GM19372 (cell line): Measurements from ENCODE around the gene POU2AF1.

ENCODE experiments used
- ATAC-seq: cut with Tn5 transposase; IDR thresholded peaks from one replicate; pipeline ENCODE4 v1.9.1; 2021; ENCODE audit warnings: mild to moderate bottlenecking, low read depth, moderate library complexity; ENCODE audit not compliant: unreplicated experiment

Gene POU2AF1

GRCh38 chr11:111388842-111389241, 9.8 kb upstream of the POU2AF1 start:
- no peak for ATAC-seq

- ATAC-seq, result no peak
Observed at GRCh38 chr11:111388420-111388819, 9.3 kb upstream of the POU2AF1 start.

DNA sequence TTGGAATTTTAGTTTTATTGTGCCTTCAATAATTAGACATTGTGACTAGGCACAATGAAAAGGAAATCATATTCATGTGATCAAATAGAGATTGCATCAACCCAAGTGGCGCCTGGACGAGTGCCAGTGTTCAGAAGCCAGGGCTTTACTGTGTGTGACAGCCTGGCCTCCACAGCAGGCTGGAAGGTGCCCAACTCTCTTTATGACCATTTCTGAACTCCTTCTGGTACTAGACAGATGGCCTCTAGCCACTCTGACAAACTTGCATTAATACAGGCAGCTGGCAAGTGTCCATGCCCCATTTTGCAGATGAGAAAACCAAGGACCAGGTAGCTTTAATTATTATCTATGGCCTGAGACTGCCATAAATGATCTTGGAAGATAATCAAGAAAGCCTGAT, 8.3 kb upstream of the POU2AF1 start:
- no peak for ATAC-seq

DNA sequence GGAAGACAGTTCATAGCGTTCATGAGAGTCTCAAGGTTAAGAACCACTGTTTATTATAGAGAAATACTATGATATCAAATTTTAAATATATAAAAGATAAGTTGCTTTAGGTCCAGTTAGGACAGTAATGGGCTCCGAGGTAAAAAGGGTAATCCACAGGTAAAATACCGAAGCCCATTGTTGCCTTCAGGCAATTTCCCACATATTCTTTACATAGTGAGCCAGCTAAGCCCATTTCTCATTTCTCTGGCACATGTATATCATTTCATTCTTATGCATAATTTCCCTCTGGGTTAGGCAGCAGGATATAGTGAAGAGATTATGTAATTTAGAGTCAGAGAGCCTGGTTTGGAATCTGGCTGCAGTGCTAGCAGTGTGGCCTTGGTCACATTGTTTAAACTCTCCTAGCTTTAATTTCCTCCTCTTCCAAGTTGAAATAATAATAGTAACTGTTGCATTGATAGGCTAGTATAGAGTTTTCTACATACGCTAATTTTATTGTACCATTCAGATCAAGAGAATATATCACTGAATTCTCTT, 7.6 kb upstream of the POU2AF1 start:
- ATAC-seq, result no peak

GRCh38 chr11:111384494-111384893, 5.4 kb upstream of the POU2AF1 start:
- no peak for ATAC-seq

DNA sequence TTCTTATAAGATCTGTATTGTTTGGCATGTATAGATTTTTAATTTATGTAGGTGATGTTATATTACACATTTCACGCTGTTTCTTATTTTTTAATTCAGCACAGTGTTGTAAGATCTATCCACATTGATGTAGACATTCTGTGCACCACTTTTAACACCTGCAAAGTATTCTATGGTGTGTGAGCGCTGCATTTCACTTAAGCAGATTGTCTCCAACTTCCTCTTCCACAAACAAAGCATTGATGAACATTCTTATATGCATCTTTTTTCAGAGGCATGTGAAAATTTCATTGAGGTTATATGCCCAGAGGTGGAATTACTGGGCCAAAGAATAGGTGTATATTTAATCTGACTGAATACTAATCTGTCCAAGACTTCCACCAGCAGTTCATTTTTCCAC, 3.4 kb upstream of the POU2AF1 start:
- ATAC-seq, result no peak

GRCh38 chr11:111379602-111380136, 594 bp upstream of the POU2AF1 start:
- peak; percentile 44 for ATAC-seq

DNA sequence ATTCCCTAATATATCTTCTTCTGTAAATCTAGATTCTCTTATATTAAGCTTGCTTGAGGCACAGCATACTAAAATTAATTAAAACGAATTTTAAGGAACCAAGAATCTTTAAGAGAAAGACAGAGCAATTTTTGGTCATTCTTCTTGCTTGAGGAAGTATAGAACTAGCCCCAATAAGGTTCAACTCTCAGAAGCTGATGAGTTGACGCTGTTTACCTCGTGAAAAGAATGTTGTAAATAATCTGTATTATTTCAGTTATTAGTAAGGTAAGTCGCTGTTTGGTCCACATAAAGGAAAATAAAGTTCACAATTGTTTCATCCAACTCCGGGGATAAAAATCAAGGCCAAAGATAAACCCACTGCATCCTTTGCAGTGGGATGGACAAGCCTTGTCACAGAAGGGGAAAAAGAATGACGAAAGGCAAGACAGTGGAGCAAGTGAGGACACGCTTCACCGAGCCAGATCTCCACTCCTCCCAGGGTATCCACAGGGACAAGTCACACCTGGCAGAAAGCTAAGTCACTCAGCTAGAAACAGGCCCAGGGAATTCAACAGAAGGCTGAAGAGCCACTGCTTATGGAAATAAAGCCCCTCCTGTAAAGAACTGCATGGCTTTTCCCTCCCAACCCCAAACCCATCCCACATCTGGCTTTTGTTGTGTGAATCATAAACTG, 752 bp downstream of the POU2AF1 start:
- no peak for ATAC-seq

GRCh38 chr11:111376181-111376871, 2.7 kb downstream of the POU2AF1 start:
- ATAC-seq, result no peak

- ATAC-seq, result no peak
Observed at GRCh38 chr11:111373590-111373989, 5.5 kb downstream of the POU2AF1 start.

- ATAC-seq, result no peak
Observed at GRCh38 chr11:111372538-111372937, 6.5 kb downstream of the POU2AF1 start.

DNA sequence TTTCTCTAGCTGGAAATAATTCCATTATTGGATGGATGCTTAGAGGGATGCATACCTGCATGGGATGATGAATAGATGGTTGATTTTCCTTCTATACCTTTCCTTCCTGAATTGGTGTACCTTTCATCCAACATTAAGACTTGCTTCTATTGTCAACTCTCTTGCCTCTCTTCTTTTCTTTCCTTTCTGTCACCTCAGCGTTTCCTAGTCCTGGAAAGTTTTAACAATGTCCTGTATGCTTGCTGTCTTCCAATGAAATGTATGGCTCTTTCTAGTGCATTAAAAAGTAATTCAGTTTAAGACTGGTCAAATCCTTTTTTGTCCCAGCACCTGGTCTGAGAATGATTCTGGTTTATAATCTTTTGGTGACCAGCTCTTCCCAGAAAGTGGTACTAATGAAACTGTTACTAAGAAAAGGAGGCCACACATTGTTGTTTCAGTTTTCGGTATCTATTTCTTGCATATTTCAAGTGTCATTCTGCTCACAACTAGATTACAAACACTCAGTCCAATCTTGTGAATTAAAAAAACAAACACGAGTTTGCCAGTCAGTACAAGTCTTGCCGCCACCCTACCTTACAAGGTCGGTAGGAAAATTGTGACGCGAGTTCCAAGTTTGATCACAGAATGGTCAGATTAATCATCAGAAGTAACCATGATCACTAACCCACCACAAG, 8.0 kb downstream of the POU2AF1 start:
- peak; percentile 31 for ATAC-seq

- no peak for ATAC-seq
Observed at GRCh38 chr11:111370270-111370901, 8.7 kb downstream of the POU2AF1 start.

DNA sequence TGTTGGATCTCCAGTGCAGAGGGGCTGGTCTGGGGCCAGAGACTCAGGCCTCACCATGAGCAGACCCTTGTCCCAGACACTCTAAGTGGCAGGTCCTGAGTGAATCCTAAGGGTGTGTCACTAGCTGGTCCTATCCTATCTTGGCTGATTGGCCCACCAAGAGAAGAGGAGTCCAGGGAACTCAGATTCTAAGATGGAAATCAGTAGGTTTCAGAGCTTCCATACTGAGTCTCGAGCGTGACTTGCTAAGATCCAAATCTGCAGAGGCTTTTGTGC, 10.9 kb downstream of the POU2AF1 start:
- no peak for ATAC-seq

GRCh38 chr11:111367411-111368284, 11.4 kb downstream of the POU2AF1 start:
- ATAC-seq, result peak; percentile 52

DNA sequence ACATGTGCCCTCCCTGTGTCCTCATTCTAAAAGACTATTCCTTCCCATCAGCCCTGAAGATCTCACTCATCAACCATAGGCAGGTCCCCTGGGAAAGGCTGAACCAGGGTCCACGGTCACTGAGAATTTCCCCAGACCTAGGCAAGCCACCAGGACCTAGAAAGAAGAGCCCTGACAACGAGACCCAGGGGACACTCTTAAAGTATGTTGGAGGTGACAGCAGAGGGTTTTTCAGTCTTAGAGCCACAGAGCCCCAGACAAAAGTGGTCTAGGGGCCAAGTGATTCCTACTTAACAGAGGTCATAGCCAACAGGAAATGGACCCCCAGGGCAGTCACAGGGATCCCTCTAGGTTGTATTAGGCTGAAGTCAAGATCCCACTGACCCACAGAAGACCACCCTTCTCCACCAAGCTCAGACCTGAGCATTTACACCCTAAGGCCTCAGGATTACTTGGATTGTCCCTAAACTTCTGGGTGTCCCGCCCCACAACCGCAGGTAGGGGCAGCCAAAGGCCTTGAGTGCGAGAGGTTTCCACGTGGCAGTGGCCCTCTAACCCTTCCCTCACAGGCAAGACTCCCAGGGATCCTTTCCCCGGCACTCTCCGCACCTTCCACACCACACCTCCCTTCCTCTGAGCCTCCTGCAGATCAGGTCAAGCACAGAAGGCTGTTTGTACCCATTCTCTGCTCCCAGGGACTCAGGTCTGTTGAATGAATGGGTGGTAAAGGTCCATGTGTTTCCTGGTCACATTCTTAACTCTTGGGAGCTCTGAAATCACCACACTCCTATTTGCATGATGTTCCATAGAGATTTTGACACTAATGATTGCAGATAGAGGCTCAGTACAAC, 12.3 kb downstream of the POU2AF1 start:
- ATAC-seq, result no peak

- no peak for ATAC-seq
Observed at GRCh38 chr11:111365722-111366559, 13.1 kb downstream of the POU2AF1 start.

- ATAC-seq, result no peak
Observed at GRCh38 chr11:111364503-111364902, 14.6 kb downstream of the POU2AF1 start.
